Measurements from ENCODE around the gene RAD18.

- TF ChIP-seq EP300 (IDR thresholded peaks at IDR 0.05), result no peak
- TF ChIP-seq, protein P1, sequence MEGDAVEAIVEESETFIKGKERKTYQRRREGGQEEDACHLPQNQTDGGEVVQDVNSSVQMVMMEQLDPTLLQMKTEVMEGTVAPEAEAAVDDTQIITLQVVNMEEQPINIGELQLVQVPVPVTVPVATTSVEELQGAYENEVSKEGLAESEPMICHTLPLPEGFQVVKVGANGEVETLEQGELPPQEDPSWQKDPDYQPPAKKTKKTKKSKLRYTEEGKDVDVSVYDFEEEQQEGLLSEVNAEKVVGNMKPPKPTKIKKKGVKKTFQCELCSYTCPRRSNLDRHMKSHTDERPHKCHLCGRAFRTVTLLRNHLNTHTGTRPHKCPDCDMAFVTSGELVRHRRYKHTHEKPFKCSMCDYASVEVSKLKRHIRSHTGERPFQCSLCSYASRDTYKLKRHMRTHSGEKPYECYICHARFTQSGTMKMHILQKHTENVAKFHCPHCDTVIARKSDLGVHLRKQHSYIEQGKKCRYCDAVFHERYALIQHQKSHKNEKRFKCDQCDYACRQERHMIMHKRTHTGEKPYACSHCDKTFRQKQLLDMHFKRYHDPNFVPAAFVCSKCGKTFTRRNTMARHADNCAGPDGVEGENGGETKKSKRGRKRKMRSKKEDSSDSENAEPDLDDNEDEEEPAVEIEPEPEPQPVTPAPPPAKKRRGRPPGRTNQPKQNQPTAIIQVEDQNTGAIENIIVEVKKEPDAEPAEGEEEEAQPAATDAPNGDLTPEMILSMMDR (IDR thresholded peaks at IDR 0.05), result no peak
- no peak for TF ChIP-seq POLR2A (IDR thresholded peaks at IDR 0.05)
- no peak for TF ChIP-seq POLR2AphosphoS5 (IDR thresholded peaks at IDR 0.05)
Measured at GRCh38 chr3:8929860-8930259, 33.4 kb downstream of the RAD18 start.
